Muscle layer of colon (tissue), 2 donors: ENCODE data around the gene EXTL1.

Experiments
- H3K27ac ChIP-seq: one replicate; pipeline ENCODE4 v1.7.0; 2013; ENCODE audit warnings: low read depth, mild to moderate bottlenecking, low read length, moderate library complexity
- H3K27me3 ChIP-seq, 2 donors: one replicate each; pipeline ENCODE4 v1.7.0; 2013; ENCODE audit warnings: low read length in 2 of 2, mild to moderate bottlenecking in 2 of 2; ENCODE audit not compliant: insufficient read depth in 2 of 2, control insufficient read depth in 1 of 2
- H3K36me3 ChIP-seq: one replicate; pipeline ENCODE4 v1.7.0; 2013; ENCODE audit warnings: mild to moderate bottlenecking, low read length; ENCODE audit not compliant: insufficient read depth
- H3K4me1 ChIP-seq: one replicate; pipeline ENCODE4 v1.7.0; 2013; ENCODE audit warnings: mild to moderate bottlenecking, low read length; ENCODE audit not compliant: insufficient read depth
- H3K4me3 ChIP-seq, 2 donors: one replicate each; pipeline ENCODE4 v1.7.0; 2013; ENCODE audit warnings: low read length in 2 of 2, low read depth in 1 of 2, mild to moderate bottlenecking in 1 of 2, moderate library complexity in 1 of 2
- H3K9ac ChIP-seq: one replicate; pipeline ENCODE4 v1.7.0; 2013; ENCODE audit warnings: low read length
- H3K9me3 ChIP-seq: one replicate; pipeline ENCODE4 v1.7.0; 2013; ENCODE audit warnings: mild to moderate bottlenecking, low read length
- donor health status: abdominal sarcoma.
- donor health status: Adenocarcinoma of cecum.

Gene EXTL1

DNA sequence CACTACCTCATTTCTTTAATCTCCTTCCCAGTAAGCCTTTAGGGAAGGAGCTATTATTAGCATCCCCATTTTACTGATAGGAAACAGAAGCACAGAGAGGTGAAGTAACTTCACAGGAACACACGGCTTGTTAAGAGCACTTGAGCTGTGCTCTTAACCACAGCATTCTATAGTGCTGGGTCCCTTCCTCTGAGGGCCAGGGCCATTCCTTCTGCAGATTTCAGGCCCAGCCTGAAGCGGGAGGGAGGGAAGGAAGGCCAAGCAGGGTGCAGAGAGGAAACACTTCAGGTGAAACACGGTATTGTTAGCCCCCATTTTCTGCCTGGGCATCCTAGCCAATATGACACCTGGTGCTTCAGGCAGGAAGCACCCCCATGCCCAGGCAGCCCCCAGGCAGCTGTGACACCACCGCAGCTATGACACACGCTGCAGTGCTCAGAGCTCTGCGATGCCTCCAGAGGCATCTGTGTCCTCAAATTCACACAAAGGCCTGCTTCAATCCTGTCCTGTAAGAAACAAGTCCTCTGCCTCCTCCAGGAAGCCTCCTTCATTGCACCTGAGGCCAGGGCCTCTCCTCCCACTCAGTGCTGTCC is 4.5 kb upstream of the EXTL1 start:
- Histone ChIP-seq H3K4me1 (peaks cover 7% of the 10 kb centered on the region), H3K27ac (no peak overlapping the region), H3K9me3 (no peaks in the 10 kb centered on the region), H3K4me3 (no peak overlapping the region), H3K36me3 (no peaks in the 10 kb centered on the region), H3K9ac (no peak overlapping the region), H3K27me3 (no peaks in the 10 kb centered on the region)

DNA sequence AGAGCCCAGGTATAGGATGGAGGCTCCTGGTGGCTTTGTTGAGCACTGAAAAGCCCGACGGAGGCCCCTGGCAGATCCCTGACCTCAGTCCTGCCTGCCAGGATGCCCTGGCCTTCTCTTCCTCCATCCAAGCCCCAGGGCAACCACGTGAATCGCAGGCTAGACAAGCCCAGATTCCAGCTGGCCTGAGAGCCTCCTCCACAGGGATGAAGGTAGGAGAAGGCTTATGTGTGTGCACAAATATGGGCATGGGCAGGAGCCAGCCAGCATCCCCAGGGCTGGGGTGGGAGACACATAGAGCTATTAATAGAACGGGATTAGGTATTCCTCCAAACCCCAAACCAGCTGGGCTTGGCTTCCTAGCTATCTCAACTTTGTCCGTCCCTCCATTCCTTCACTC is 4.0 kb upstream of the EXTL1 start:
- H3K4me3 ChIP-seq: no peak overlapping the region
- no peaks in the 10 kb centered on the region for H3K27me3 ChIP-seq
- H3K36me3 ChIP-seq: no peaks in the 10 kb centered on the region
- H3K9ac ChIP-seq: no peak overlapping the region
- peaks cover 7% of the 10 kb centered on the region for H3K4me1 ChIP-seq
- no peaks in the 10 kb centered on the region for H3K9me3 ChIP-seq
- H3K27ac ChIP-seq: no peak overlapping the region

- no peak overlapping the region for H3K9ac ChIP-seq
- no peak overlapping the region for H3K4me3 ChIP-seq
- no peaks in the 10 kb centered on the region for H3K36me3 ChIP-seq
- no peaks in the 10 kb centered on the region for H3K9me3 ChIP-seq
- no peak overlapping the region for H3K27ac ChIP-seq
- H3K4me1 ChIP-seq: peaks cover 7% of the 10 kb centered on the region
- no peaks in the 10 kb centered on the region for H3K27me3 ChIP-seq
These were observed 1.8 kb upstream of the EXTL1 start for GRCh38 chr1:26019641-26020315.

GRCh38 chr1:26020330-26020768 is 1.2 kb upstream of the EXTL1 start:
- H3K36me3 ChIP-seq: no peaks in the 10 kb centered on the region
- no peak overlapping the region for H3K9ac ChIP-seq
- H3K9me3 ChIP-seq: no peaks in the 10 kb centered on the region
- H3K4me3 ChIP-seq: no peak overlapping the region
- H3K27ac ChIP-seq: no peak overlapping the region
- no peaks in the 10 kb centered on the region for H3K27me3 ChIP-seq
- peaks cover 7% of the 10 kb centered on the region for H3K4me1 ChIP-seq

- no peak overlapping the region for H3K9ac ChIP-seq
- peaks cover 7% of the 10 kb centered on the region for H3K4me1 ChIP-seq
- no peak overlapping the region for H3K27ac ChIP-seq
- no peaks in the 10 kb centered on the region for H3K36me3 ChIP-seq
- H3K4me3 ChIP-seq: no peak overlapping the region
- no peaks in the 10 kb centered on the region for H3K9me3 ChIP-seq
- H3K27me3 ChIP-seq: no peaks in the 10 kb centered on the region
These were observed 481 bp upstream of the EXTL1 start for GRCh38 chr1:26020941-26021646.

- no peaks in the 10 kb centered on the region for H3K9me3 ChIP-seq
- H3K4me3 ChIP-seq: no peak overlapping the region
- H3K27me3 ChIP-seq: no peaks in the 10 kb centered on the region
- no peaks in the 10 kb centered on the region for H3K36me3 ChIP-seq
- no peak overlapping the region for H3K27ac ChIP-seq
- H3K4me1 ChIP-seq: peaks cover 7% of the 10 kb centered on the region
- no peak overlapping the region for H3K9ac ChIP-seq
These were observed 817 bp downstream of the EXTL1 start for GRCh38 chr1:26022404-26022779.

- Histone ChIP-seq H3K9me3 (no peaks in the 10 kb centered on the region), H3K4me3 (no peak overlapping the region), H3K27ac (no peak overlapping the region)
These were observed 1.4 kb downstream of the EXTL1 start for GRCh38 chr1:26023009-26023408.

GRCh38 chr1:26023826-26024225 is 2.3 kb downstream of the EXTL1 start:
- Histone ChIP-seq H3K27ac (no peak overlapping the region), H3K9ac (no peak overlapping the region), H3K9me3 (no peaks in the 10 kb centered on the region), H3K4me3 (no peak overlapping the region), H3K27me3 (no peaks in the 10 kb centered on the region), H3K4me1 (peaks cover 7% of the 10 kb centered on the region), H3K36me3 (no peaks in the 10 kb centered on the region)

More at GRCh38 chr1:26023009-26023408, 1.4 kb downstream of the EXTL1 start:
- peaks cover 7% of the 10 kb centered on the region for H3K4me1 ChIP-seq
- H3K27me3 ChIP-seq: no peaks in the 10 kb centered on the region
- H3K36me3 ChIP-seq: no peaks in the 10 kb centered on the region
- no peak overlapping the region for H3K9ac ChIP-seq

DNA sequence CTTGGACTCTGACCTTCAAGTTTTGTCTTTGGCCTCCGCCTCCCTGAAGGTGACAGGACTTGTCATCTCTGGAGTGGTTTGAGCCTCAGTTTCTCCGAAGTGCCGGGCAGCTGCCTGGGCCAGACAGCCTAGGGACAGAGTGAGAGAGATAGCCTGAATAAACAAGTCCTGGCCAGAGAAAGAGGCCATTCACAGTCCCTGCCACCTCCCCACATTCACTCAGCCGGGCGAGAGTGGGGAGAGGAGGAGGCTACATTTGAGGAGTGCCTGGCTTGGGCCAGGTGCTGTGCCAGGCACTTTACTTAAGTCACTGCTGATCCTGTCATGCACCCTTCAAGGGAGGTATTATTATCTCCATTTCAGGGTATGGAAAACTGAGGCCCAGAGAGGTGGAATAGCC is 3.5 kb downstream of the EXTL1 start:
- no peak overlapping the region for H3K27ac ChIP-seq
- H3K9me3 ChIP-seq: no peaks in the 10 kb centered on the region
- H3K4me1 ChIP-seq: peaks cover 7% of the 10 kb centered on the region
- H3K36me3 ChIP-seq: no peaks in the 10 kb centered on the region
- H3K9ac ChIP-seq: no peak overlapping the region
- no peaks in the 10 kb centered on the region for H3K27me3 ChIP-seq
- H3K4me3 ChIP-seq: no peak overlapping the region

DNA sequence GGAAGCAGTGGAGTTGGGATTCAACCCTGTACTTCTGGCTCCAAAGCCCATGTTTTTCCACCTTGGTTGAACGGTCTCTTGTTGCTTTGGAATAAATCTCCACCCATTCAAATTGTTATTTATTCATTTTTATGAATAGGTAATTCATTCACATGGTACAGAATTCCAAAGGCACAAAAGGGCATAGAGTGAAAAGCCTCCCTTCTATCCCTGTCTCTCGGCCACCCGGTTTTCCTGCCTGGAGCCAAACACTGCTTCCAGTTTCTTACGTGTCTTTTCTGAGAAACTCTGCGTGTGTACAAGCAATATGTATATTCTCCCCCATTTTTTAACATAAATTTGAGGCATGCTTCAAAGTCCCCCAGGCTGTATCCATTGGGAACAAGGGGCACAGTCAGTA is 3.9 kb downstream of the EXTL1 start:
- no peaks in the 10 kb centered on the region for H3K27me3 ChIP-seq
- H3K4me1 ChIP-seq: peaks cover 7% of the 10 kb centered on the region
- no peak overlapping the region for H3K9ac ChIP-seq
- no peak overlapping the region for H3K27ac ChIP-seq
- no peaks in the 10 kb centered on the region for H3K9me3 ChIP-seq
- H3K36me3 ChIP-seq: no peaks in the 10 kb centered on the region
- H3K4me3 ChIP-seq: no peak overlapping the region

- Histone ChIP-seq H3K9me3 (no peaks in the 10 kb centered on the region), H3K9ac (no peak overlapping the region), H3K27ac (no peak overlapping the region), H3K27me3 (no peaks in the 10 kb centered on the region), H3K4me1 (no peaks in the 10 kb centered on the region), H3K4me3 (no peak overlapping the region), H3K36me3 (no peaks in the 10 kb centered on the region)
These were observed 6.3 kb downstream of the EXTL1 start for GRCh38 chr1:26027716-26028489.
